Testis (tissue), 2 donors: ENCODE data around the gene PDE4C.

Experiments
- POLR2A ChIP-seq: fragments of 450-650 bp; IDR thresholded peaks from one replicate; pipeline ENCODE4 v1.6.1; 2017; ENCODE audit warnings: antibody characterized with exemption, mild to moderate bottlenecking, moderate library complexity
- TF ChIP-seq, protein P1 (sequence below), 3 experiments: fragments of 450-650 bp in 2 of 3; fragments of 200-600 bp in 1 of 3; sonication (generic) in 1 of 3; IDR thresholded peaks; one replicate each; pipeline ENCODE4 v1.5.1; 2016 to 2019; ENCODE audit warnings: antibody characterized with exemption in 3 of 3, mild to moderate bottlenecking in 2 of 3, moderate library complexity in 1 of 3

- TF ChIP-seq, protein P1, sequence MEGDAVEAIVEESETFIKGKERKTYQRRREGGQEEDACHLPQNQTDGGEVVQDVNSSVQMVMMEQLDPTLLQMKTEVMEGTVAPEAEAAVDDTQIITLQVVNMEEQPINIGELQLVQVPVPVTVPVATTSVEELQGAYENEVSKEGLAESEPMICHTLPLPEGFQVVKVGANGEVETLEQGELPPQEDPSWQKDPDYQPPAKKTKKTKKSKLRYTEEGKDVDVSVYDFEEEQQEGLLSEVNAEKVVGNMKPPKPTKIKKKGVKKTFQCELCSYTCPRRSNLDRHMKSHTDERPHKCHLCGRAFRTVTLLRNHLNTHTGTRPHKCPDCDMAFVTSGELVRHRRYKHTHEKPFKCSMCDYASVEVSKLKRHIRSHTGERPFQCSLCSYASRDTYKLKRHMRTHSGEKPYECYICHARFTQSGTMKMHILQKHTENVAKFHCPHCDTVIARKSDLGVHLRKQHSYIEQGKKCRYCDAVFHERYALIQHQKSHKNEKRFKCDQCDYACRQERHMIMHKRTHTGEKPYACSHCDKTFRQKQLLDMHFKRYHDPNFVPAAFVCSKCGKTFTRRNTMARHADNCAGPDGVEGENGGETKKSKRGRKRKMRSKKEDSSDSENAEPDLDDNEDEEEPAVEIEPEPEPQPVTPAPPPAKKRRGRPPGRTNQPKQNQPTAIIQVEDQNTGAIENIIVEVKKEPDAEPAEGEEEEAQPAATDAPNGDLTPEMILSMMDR (IDR thresholded peaks at IDR 0.05) = no peak
- TF ChIP-seq POLR2A = no peak
Measured at GRCh38 chr19:18198374-18198773, 27.9 kb downstream of the PDE4C start.
